PC-3 (cell line): ENCODE data around the gene IL18R1. TPM values are rescaled to one million over a fixed set of nuclear protein-coding genes. Genes with fewer than 3 reads are reported as not detected.

Experiments
- ATAC-seq: fragments of 200-7000 bp; cut with Tn5 transposase; 2 replicates; pipeline ENCODE4 v1.9.1; 2020; ENCODE audit warnings: mild to moderate bottlenecking, moderate library complexity
- BruUV-seq: library from RNA; stranded (reverse); fragments of 400-500 nt; replicated peaks from 2 replicates; lab custom pipeline; 2021; lab: Mats Ljungman, UMichigan
- CTCF ChIA-PET: fragments of 300-600 bp; sonication (Branson Sonifier 250); formaldehyde crosslinking; loops from one replicate; lab custom pipeline; 2022; ENCODE audit warnings: antibody characterized with exemption; lab: Charles Lee
- POLR2A ChIA-PET: fragments of 300-600 bp; sonication (Branson Sonifier 250); formaldehyde crosslinking; loops from one replicate; lab custom pipeline; 2022; ENCODE audit warnings: antibody characterized with exemption; ENCODE audit not compliant: unreplicated experiment; lab: Charles Lee
- DNase-seq: peaks from one replicate; pipeline ENCODE4 v3.0.0-alpha.2; 2015
- H2AFZ ChIP-seq: fragments of 300-600 bp; sonication (generic); 2 replicates; pipeline ENCODE4 v1.6.0; 2016; ENCODE audit warnings: antibody characterized with exemption, low read length
- H3F3A ChIP-seq: fragments of 300-600 bp; sonication (generic); one replicate; pipeline ENCODE4 v1.6.0; 2017; ENCODE audit warnings: antibody characterized with exemption, low read length, control low read depth, mild to moderate bottlenecking; ENCODE audit not compliant: unreplicated experiment
- H3K27ac ChIP-seq: fragments of 300-600 bp; sonication (generic); 2 replicates; pipeline ENCODE4 v1.5.1; 2016; ENCODE audit warnings: mild to moderate bottlenecking, low read length
- H3K27me3 ChIP-seq: fragments of 300-600 bp; sonication (generic); 2 replicates; pipeline ENCODE4 v1.6.1; 2016; ENCODE audit warnings: low read length, mixed read lengths
- H3K36me3 ChIP-seq: fragments of 300-600 bp; sonication (generic); 2 replicates; pipeline ENCODE4 v1.6.1; 2016; ENCODE audit warnings: low read depth, mixed run types, low read length, mixed read lengths
- H3K4me1 ChIP-seq: fragments of 300-600 bp; sonication (generic); 2 replicates; pipeline ENCODE4 v1.5.1; 2016; ENCODE audit warnings: low read length; ENCODE audit not compliant: insufficient read depth
- H3K4me2 ChIP-seq: fragments of 300-600 bp; sonication (generic); 2 replicates; pipeline ENCODE4 v1.6.0; 2016; ENCODE audit warnings: low read length
- H3K4me3 ChIP-seq: fragments of 300-600 bp; sonication (generic); 2 replicates; pipeline ENCODE4 v1.5.1; 2016; ENCODE audit warnings: mild to moderate bottlenecking, low read length, mixed read lengths
- H3K79me2 ChIP-seq: fragments of 300-600 bp; sonication (generic); 2 replicates; pipeline ENCODE4 v1.6.1; 2017; ENCODE audit warnings: low read length, mixed read lengths
- H3K9ac ChIP-seq: fragments of 300-600 bp; sonication (generic); 2 replicates; pipeline ENCODE4 v1.6.0; 2016; ENCODE audit warnings: mild to moderate bottlenecking, low read length
- H3K9me2 ChIP-seq: fragments of 300-600 bp; sonication (generic); replicated peaks from 2 replicates; pipeline ENCODE4 v1.6.1; 2016; ENCODE audit warnings: mixed run types, low read length, mixed read lengths
- H3K9me3 ChIP-seq: fragments of 300-600 bp; sonication (generic); 2 replicates; pipeline ENCODE4 v1.6.1; 2016; ENCODE audit warnings: low read length, mixed read lengths
- H4K20me1 ChIP-seq: fragments of 300-600 bp; sonication (generic); 2 replicates; pipeline ENCODE4 v1.6.1; 2016; ENCODE audit warnings: low read length, mixed read lengths
- CTCF ChIP-seq: fragments of 300-600 bp; sonication (generic); conservative IDR thresholded peaks from 2 replicates; pipeline ENCODE4 v1.5.1; 2017; ENCODE audit warnings: antibody characterized with exemption, low read depth, mild to moderate bottlenecking, low read length
- EZH2 ChIP-seq: fragments of 300-600 bp; sonication (generic); IDR thresholded peaks from one replicate; pipeline ENCODE4 v1.6.1; 2017; ENCODE audit warnings: antibody characterized with exemption, mild to moderate bottlenecking, low read length; ENCODE audit not compliant: unreplicated experiment
- EZH2phosphoT487 ChIP-seq: fragments of 300-600 bp; sonication (generic); IDR thresholded peaks from 2 replicates; pipeline ENCODE4 v1.6.1; 2018; ENCODE audit warnings: mild to moderate bottlenecking, antibody characterized with exemption, low read length, borderline replicate concordance
- intact Hi-C: fragments of 100-400 bp; cut with micrococcal nuclease; formaldehyde crosslinking; loops from 2 replicates; pipeline ENCODE4 v1.9.0; 2023
- total RNA-seq: library from RNA; depleted of rRNA; stranded (reverse); fragments of >200 nt; gene quantifications from 2 replicates; pipeline ENCODE4 v1.2.3, GENCODE V29; 2014

IL18R1 gene
- total RNA-seq, 1 experiment from 2014 or later, result 1.2 TPM

- Histone ChIP-seq H3K4me2 (0 out of 2 replicates have a peak overlapping the region, but pooled peaks have one; percentile 34), H4K20me1 (no peaks in the 10 kb centered on the region), H3K27ac (peak overlapping the region; percentile 82), H3K4me1 (peaks cover 16% of the 10 kb centered on the region), H3K9ac (peak overlapping the region; percentile 49; the same call in 1 of the 2 replicates), H3K9me3 (0 out of 2 replicates have a peak, but pooled peaks cover 6% of the 10 kb centered on the region), H3K4me3 (no peak overlapping the region), H3K27me3 (no peaks in the 10 kb centered on the region), H3K36me3 (no peaks in the 10 kb centered on the region), H3K9me2 (no peaks in the 10 kb centered on the region), H2AFZ (no peak overlapping the region), H3F3A (no peaks in the 10 kb centered on the region), H3K79me2 (no peaks in the 10 kb centered on the region)
- intact Hi-C loops, result loop anchor here (1.0 kb wide), 1 partner anchor 29 kb away; no protein-coding TSS in a partner anchor
- ChIA-PET CTCF (no interaction called here), POLR2A (no interaction called here)
- ATAC-seq (no peak), DNase-seq (no peak)
- BruUV-seq, result no TSS peak
- no peak for TF ChIP-seq CTCF
- TF ChIP-seq EZH2phosphoT487, result no peak
- TF ChIP-seq EZH2, result no peak
Measured at GRCh38 chr2:102313950-102314349, 41.6 kb upstream of the IL18R1 start.

GRCh38 chr2:102315921-102316320 lies 39.7 kb upstream of the IL18R1 start:
- 0 out of 2 replicates have a peak, but pooled peaks cover 6% of the 10 kb centered on the region for H3K9me3 ChIP-seq
- no peak overlapping the region for H3K27ac ChIP-seq
- no peaks in the 10 kb centered on the region for H3K36me3 ChIP-seq
- no TSS peak for BruUV-seq
- H3K27me3 ChIP-seq, result no peaks in the 10 kb centered on the region
- CTCF ChIA-PET, result no interaction called here
- DNase-seq, result no peak
- TF ChIP-seq CTCF (no peak), EZH2 (no peak)
- H4K20me1 ChIP-seq, result no peaks in the 10 kb centered on the region
- H3K4me1 ChIP-seq, result peaks cover 16% of the 10 kb centered on the region
- POLR2A ChIA-PET, result interaction anchor here (0.6 kb wide), 1 partner anchor 29 kb away, joined by 3 read pairs; no protein-coding TSS in a partner anchor
- H3K4me3 ChIP-seq, result no peak overlapping the region
- no peak for ATAC-seq
- H2AFZ ChIP-seq, result no peak overlapping the region
- no peaks in the 10 kb centered on the region for H3F3A ChIP-seq
- H3K9ac ChIP-seq, result no peak overlapping the region
- no peak overlapping the region for H3K4me2 ChIP-seq
- no peaks in the 10 kb centered on the region for H3K9me2 ChIP-seq
- no peaks in the 10 kb centered on the region for H3K79me2 ChIP-seq
- intact Hi-C loops, result no loop called here

GRCh38 chr2:102317715-102318114 lies 37.9 kb upstream of the IL18R1 start:
- TF ChIP-seq EZH2 (no peak), EZH2phosphoT487 (no peak), CTCF (no peak)
- Histone ChIP-seq H3F3A (no peaks in the 10 kb centered on the region), H4K20me1 (no peaks in the 10 kb centered on the region), H3K9me3 (0 out of 2 replicates have a peak, but pooled peaks cover 6% of the 10 kb centered on the region), H3K27me3 (no peaks in the 10 kb centered on the region), H3K79me2 (no peaks in the 10 kb centered on the region), H3K36me3 (no peaks in the 10 kb centered on the region), H3K4me3 (no peak overlapping the region), H3K9me2 (no peaks in the 10 kb centered on the region), H3K4me2 (no peak overlapping the region), H2AFZ (no peak overlapping the region), H3K4me1 (peaks cover 10% of the 10 kb centered on the region), H3K27ac (no peak overlapping the region), H3K9ac (no peak overlapping the region)
- ChIA-PET CTCF (no interaction called here), POLR2A (no interaction called here)
- BruUV-seq, result no TSS peak
- ATAC-seq (no peak), DNase-seq (no peak)
- intact Hi-C loops, result no loop called here
